SHP77 treated with DMSO at 0.1 percent for 48 hours (cell line): ENCODE results near the gene HNRNPH2.

ENCODE experiments used
- DNase-seq: peaks from one replicate; lab custom pipeline; 2025; lab: John Stamatoyannopoulos, UW

Gene HNRNPH2

DNA sequence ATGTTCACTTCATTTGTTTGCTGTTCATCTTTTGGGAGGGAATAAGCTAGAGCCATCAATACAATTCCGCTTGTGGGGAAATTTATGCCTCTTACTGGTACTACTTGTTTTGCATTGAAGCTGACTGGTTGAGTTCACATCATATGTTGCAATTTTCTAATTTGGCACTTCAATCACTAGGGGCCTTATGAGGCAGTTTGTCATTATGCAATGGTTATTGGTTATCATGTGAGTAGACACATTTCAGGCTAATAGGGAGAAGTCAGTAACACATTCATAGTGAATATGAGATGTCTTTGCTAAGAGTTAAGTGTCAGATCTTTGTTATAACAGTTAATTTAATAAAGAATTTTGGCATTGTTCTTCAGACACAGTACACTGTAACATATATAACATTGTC lies 12.2 kb upstream of the HNRNPH2 start:
- no peak for DNase-seq

DNA sequence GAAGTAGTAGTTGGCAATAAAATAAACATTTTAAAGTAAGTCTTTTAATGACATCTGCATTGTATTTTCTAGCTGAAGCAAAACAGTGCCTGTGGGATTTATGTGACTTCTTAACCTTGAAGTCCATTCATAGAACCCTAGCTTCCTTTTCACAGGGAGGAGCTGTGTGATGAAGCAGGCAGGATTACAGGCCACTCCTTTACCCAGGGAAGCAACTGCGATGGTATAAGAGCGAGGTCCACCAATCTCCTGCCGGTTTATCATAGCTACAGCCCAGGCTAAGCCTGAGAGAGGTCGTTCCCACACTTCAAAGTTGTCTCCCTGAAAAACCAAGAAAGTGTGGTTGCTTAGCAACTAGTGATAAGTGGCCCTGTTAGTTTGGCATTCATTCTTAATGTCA lies 10.2 kb upstream of the HNRNPH2 start:
- DNase-seq = no peak

DNA sequence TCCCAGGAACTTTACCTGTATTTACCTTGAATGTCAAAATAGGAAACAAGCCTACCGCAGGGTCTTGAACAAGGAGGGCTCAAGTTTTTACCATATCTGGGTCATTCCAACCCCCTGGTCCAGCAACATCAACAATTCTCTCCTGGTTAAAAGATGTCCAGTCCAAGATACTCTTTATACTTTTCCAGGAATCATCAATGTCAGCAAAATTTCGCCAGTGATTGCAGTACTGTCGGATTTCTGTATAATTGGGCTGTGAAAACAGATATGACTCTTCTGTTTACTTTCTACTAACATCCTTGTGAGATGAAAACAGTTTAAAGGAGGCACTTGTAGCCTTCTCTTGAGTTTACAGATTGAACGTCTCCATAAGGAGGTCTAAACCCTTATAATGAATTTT lies 9.3 kb upstream of the HNRNPH2 start:
- DNase-seq = no peak

DNA sequence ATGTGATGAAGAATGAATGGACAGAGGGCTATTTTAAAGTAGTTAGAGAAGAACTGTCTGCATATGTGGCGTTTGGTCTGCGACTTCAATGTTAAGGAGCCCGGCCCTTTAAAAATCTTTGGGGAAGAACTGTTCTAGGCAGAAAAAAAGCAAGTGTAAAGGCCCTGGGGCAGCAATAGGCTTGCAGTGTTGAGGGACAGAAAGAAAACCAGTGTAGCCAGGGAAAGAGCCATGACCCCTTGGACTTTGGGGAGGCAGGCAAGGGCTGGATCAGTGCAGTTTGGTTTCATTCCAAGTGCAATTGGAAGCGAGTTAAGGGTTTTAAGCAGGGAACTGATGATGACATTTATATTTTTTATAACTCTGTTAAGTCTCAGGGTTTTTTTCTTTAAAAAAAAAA lies 8.2 kb upstream of the HNRNPH2 start:
- no peak for DNase-seq

DNA sequence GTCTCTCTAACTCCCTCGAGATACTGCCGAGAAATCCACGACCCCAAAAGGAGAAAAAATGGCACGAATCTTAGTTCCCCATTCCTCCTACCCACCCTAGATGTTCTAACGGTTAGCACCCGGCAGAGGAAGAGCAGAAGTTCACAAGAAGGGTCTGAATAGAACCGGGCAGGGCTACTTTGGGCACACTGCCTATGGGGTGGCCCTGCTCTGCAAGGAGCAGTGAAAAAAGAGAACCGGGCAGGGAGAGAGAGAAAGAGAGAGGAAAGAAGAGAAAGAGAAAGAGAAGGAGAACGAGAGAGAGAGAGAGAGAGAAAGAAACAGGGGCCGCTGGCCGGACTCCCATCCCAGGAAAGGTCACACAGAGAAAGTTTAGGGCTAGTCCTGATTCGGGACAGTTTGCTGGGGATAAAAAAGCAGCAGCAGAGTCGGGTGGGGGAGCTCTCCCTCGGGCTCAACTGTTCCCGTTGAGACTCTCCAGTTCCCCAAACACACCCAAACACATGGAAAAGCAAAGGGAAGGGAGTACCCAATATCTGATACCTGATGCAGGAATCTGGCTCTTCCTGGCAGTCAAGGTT lies 765 bp upstream of the HNRNPH2 start:
- no peak for DNase-seq

DNA sequence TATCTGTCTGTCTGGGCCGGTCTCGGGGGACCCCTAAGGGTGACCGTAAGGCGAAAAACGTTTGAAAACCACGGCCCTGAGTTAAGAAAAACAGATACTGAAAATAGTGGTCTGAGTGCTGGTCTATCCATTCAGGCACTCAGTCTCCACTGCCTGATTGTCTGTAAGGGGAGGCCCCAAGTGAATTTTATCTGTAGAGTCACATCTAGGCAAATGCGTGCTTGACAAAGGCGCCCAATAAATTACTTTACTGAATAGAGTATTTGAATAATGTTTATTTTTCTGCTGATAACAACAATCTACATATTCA lies 465 bp downstream of the HNRNPH2 start:
- DNase-seq = no peak

DNA sequence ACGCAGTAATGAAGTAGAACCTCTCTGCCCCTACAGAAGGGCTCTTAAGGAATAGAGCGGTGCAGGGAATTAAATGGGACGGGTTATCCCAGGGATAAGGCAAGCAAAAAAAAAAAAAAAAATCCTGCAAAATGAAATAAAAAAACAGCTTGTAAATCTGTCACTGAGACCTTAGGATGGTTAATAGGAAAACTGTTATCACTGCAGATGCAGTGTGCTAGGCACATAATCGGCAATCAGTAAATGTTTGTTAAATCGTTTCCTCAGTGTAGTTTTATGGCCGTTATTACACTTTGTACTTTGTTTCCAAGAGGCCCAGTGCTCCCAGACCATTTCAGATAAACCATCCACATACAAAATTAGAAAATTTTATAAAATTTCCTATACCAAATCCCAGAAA lies 1.0 kb downstream of the HNRNPH2 start:
- no peak for DNase-seq

DNA sequence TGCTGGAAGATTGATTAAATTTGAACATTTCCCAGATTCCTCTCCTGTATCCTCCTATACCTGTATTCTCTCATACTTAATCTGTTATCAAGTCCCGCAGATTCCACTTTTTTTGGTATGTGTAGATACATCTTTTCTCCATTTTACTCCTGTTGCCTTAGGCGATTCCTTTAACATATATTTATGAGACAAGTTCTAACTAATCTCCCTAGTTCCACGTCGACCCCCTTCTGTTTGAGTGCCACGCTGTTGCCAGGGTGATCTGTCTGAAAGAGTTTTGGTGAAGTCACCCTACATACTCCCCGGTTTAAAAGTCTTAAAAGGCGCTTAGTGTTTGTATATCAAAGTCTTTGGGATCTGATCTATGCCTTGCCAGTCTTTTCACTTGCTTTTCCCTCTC lies 2.4 kb downstream of the HNRNPH2 start:
- DNase-seq = no peak

DNA sequence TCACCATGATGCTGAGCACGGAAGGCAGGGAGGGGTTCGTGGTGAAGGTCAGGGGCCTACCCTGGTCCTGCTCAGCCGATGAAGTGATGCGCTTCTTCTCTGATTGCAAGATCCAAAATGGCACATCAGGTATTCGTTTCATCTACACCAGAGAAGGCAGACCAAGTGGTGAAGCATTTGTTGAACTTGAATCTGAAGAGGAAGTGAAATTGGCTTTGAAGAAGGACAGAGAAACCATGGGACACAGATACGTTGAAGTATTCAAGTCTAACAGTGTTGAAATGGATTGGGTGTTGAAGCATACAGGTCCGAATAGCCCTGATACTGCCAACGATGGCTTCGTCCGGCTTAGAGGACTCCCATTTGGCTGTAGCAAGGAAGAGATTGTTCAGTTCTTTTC lies 4.0 kb downstream of the HNRNPH2 start:
- DNase-seq = no peak

DNA sequence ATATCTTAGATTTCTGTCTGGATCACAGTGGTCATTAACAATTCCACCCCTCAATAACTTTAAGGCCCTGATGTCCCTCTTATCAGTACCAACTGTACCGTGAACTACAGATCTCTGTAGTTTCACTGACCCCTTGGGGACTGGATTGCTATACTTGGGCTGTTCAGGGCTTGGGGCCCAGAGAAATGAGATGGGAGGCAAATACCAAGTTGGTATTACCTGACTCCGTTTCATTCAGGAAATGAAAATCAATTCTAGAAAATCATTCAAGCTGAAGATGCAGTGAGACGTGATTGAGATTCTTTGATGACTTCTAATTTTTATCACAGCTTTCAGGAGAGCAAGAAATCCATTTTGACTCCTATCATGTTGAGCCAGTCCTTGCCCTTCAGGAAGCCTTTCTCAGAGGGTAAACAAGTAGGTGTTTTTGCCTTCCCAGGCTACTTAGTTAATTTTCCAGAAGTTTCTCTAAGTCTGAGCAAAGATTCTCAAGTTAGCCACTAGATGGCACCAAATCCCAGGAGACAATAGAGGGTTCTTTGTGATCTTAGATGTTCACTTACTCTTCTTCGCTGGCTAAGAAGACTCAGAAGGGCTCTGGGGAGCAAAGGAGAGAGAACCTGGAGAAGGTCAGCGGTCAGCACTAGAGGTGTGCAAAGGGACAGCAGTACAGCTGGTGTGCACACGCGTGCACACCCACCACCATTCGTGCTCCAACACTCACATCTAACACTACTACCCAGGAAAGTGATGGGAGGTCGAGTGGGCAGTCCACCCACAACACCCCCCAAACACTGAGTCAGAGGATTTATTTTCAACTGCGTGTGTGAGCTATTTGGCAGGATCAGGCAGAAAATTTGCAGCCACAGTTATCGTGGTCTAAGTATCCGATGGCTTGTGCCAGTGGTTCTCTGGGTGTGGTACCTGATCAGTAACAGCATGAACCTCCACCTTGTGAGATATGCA lies 7.4 kb downstream of the HNRNPH2 start:
- DNase-seq = peak; percentile 6

DNA sequence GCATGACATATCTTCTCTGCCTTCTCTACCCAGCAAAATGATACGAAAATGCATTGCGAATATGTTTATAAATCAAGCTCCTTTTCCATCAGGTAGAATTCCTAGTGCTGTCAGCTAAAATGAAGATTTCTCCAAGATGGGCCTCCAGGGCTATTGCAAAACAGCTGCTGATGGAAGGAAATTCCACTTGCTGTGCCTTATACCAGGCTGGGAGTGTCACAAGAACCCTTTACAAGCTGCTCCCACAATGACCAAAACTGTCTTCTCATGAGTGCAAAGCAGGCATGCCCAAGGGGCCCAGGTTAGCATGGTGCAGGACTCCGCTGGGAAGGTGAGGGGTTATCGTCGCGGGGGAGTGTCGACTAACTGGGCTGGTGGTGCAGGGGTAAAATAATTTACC lies 8.7 kb downstream of the HNRNPH2 start:
- DNase-seq = no peak

DNA sequence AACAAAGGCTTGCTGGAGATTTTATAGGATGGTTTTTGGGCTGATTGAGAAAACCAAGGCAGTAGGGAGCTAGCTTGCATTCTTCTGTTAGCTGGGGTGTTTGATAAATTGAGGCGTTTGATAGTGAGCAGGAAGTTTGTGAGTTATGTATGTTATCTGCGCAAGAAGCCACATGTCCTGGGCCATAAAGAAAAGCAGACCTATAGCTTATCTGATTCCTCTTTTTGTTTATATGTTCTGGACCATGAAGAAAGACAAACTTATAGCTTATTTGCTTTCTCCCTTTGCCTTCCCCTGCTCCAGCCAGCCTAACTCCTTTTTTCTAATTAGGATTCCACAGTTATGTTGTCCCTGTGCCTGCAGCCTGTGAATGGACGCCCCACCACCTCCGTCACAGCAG lies 9.2 kb downstream of the HNRNPH2 start:
- DNase-seq = no peak

DNA sequence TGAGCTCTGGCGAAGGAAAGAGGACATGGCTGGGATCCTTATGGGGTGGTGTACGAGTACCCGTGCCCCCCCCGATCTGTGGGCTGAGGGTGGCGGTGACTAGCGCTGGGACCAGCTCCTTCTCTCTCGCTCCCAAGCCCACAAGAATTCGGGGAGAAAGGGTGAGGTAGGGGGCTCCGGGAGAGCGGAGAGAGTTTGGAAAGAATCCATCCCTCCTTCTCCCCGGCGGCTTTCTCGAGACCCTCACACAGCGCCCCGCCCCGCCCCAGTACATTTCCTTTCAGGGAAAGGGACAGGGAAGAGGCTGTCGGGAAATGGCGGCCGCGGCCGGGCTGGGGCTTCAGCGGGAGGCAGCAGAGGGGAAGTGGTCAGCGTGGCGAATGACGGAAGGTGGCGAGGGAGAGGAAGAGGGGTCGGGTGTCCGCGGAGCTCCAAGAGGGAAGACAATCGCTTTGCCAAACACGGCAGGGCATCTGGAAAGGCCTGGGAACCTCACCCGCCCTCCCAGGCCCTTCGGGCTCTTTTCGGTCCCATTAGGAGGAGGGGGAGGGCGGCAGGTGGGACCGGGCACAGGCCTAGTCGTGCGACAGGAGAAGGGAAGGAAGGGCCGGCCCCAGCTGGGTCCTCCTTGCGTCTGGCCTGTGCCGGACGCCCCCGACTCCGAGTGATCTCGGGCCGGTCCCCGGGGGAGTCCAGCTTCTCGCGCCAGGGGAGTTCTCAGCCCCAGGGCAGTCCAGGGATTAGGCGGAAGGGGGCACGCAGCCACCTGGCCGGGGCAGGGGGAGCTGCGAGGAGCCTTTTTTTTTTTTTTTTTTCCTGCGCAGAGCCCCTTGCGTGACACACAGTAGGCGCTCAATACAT lies 10.2 kb downstream of the HNRNPH2 start:
- DNase-seq = peak; percentile 1

DNA sequence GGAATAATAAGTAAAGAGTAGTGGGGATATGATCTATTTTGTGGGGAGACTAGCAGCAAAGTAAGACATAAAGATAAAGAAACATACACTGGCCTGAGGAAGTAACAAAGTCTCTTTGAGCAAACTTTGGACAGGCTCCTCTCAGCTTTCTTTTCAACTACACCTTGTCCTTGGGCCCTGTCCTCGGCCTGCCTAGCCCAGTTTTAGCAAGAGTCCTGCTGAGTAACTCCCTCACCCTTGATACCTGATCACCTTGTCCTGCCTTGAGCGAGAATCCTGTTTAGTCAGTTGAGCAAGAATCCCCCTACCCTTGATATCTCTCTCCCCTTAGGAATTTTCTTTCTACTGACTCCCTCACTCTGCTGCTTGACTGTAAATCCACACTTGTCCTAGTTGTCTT lies 11.5 kb downstream of the HNRNPH2 start:
- no peak for DNase-seq

DNA sequence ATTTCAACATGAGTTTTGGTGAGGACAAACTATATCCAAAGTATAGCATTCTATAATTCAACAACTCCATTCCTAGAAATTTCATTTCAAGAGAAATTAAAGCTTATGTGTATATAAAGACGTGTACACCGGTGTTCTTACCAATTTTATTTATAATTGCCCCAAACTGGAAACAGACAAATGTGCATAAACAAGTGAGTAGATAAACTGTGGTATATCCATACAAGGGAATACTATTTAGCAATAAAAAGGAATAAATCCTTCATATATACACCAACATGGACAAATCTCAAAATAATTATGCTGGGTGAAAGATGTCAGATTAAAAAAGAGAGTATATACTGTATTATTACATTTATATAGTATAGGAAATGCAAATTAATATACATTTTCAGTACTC lies 19.9 kb downstream of the HNRNPH2 start:
- no peak for DNase-seq

DNA sequence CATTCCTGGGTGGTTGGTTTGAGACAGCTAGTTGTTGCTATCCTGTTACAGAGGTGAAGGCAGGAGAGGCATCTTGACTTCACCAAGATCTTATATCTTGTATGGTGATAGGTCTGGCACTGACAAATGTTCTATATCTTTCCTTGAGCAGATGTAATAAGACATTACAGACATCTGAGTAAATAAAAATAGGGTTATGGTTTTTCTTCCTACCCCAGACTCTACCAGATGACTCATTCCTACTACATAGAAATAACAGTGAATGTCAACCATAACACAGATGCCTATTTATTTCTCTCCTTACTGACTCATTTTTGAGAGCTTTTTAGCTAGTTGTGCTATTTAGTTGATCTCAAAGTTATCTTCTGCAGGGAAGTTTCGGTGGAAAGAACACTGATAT lies 21.9 kb downstream of the HNRNPH2 start:
- no peak for DNase-seq

DNA sequence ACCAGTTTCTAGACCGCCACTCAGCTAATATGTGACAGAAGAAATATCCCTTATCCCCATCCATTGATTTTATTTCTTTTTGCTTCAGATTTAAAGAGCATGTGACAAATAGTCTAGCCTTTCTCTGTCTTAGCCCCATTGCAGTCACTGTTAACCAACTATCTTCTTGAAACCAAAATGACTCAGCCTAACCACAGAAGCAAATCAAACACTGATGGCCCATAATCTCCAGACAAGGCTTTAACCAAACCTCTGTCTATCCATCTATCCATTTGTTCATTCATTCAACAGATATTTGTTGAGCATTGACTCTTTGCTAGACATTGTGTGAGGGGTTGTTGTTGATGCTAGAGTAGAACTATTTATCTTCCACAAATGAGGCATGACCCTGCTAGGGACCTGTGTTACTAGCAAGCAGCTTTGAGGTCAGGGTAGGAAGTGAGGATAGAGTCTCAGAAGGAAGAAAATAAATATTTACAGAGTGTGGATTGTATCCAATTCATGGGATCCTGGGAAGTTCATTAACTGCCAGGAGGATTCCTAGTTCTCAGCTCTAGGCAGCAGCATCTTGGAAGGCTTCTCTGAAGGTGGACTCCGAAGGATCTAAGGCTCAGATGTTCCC lies 22.5 kb downstream of the HNRNPH2 start:
- DNase-seq = no peak

DNA sequence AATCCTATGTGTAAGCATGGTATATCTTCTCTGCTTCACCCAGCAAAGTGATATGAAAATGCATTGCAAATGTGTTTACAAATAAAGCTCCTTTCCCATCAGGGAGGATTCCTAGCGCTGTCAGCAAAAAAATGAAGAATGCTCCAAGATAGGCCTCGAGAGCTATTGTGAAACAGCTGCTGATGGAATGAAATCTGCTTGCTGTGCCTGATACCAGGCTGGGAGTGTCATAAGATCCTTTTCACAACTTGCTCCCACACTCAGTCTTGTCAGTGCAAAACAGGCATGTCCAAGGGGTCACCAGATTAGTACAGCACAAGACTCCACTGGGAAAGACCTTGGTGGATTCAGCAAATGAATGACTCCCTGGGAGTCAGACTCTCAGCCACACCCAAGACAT lies 34.1 kb downstream of the HNRNPH2 start:
- DNase-seq = no peak

DNA sequence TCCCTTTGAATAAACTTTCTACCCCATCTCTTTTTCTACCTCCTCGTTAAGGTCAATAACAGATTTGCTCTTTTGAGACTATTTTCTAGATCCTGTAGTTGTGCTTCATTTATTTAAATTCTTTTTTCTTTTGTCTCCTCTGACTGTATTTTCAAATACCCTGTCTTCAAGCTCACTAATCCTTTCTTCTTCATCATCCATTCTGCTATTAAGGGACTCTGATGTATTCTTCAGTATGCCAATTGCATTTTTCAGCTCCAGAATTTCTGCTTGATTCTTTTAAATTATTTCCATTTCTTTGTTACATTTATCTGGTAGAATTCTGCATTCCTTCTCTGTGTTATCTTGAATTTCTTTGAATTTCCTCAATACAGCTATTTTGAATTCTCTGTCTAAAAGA lies 41.3 kb downstream of the HNRNPH2 start:
- no peak for DNase-seq

DNA sequence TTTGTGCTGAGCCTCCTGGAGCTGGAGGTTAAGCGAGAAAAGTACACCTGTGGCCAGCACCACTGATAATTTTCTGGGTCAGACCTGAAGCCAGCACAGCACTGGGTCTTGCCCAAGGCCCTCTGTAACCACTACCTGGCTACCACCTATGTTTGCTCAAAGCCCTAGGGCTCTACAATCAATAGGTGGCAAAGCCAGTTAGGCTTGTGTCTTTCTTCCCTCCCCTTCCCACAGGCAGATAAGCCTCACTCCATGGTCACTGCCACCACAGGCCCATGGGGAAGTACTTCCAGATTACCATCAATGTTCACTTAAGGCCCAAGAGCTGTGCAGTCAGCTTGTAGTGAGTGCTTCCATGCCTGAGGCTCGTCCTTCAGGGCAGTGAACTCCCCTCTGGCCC lies 42.1 kb downstream of the HNRNPH2 start:
- no peak for DNase-seq

DNA sequence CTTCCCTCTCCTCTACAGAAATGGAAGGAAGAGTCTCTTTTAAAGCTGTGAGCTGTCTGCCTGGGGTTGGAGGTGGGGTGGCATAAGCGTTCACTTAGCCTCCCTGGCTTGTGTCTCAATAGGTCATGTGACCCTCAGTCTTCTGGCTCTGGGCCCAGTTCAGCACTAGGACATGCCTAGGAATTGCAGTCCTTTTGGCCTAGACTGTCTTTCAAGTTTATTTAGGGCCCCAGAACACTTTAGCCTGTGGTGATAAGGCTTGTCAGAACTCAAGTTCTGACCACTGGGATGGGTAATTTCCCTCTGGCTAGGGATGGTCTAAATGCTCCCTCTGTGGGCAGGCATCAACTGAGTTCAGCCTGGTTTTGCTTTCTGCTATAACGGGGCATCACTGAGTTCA lies 42.9 kb downstream of the HNRNPH2 start:
- DNase-seq = no peak

DNA sequence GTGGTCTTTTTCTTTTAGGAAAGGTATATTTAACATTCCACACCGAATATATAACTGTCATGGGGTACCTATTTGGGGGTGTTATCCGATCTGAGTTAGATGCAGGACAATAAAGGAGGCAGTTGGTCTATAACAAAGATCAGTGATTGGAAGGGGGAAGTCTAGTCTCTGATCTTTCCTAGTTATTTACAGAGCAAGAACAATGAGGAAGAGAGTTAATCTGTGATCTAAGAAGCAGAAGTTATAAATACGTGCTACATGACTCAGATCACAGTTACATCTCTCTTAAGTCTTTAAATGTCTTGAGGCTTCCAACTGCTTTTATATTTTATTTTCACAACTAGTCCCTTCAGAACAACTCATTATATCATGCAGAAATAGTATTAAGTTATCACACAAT lies 44.0 kb downstream of the HNRNPH2 start:
- DNase-seq = no peak

DNA sequence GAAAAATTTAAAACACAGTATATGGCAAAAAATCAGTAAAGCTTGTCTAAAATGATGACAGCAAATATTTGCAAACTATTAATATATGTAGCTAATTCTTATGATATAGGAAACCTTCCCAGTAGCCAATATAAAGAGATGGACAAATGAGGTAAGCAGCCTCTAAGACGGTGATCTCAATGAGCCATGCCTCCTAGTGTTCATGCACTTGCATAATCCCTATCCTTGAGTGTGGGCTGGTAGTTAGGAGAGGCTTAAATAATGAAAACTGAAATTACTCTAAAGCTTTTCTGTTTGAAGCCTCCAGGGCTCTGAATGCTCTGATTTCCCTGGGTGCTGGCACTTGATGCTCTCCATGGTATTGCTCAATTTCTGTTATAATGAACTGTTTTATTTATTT lies 52.6 kb downstream of the HNRNPH2 start:
- DNase-seq = no peak
